Psoas muscle (tissue), 8 donors: ENCODE data around the gene CENPK. TPM values are rescaled to one million over a fixed set of nuclear protein-coding genes. Genes with fewer than 3 reads are reported as not detected.

Experiments used
- ATAC-seq, 4 donors: fragments of 200-7000 bp; cut with Tn5 transposase; one replicate each; pipeline ENCODE4 v1.9.1; 2020; ENCODE audit warnings: moderate library complexity in 3 of 4, mild to moderate bottlenecking in 2 of 4
- DNase-seq, 2 donors: peaks; one replicate each; pipeline ENCODE4 v3.0.0-alpha.2; 2020
- H3K27ac ChIP-seq: fragments of 200-600 bp; one replicate; pipeline ENCODE4 v1.8.0; 2022
- H3K27me3 ChIP-seq, 3 donors: fragments of 200-600 bp in 1 of 3; one replicate each; pipeline versions ENCODE4 v1.6.1 to v1.8.0; 2013 to 2022; ENCODE audit warnings: low read length in 2 of 3, mild to moderate bottlenecking in 2 of 3, moderate library complexity in 1 of 3; ENCODE audit not compliant: insufficient read depth in 3 of 3
- H3K36me3 ChIP-seq, 2 donors: fragments of 200-600 bp in 1 of 2; one replicate each; pipeline versions ENCODE4 v1.6.1 to v1.8.0; 2013 to 2022; ENCODE audit warnings: low read depth in 1 of 2, mild to moderate bottlenecking in 1 of 2, moderate library complexity in 1 of 2; ENCODE audit not compliant: insufficient read depth in 1 of 2
- H3K4me1 ChIP-seq: fragments of 200-600 bp; one replicate; pipeline ENCODE4 v1.8.0; 2022
- H3K4me3 ChIP-seq: fragments of 200-600 bp; one replicate; pipeline ENCODE4 v1.8.0; 2022; ENCODE audit warnings: mild to moderate bottlenecking
- H3K9me3 ChIP-seq: fragments of 200-600 bp; one replicate; pipeline ENCODE4 v1.8.0; 2022
- WGBS, 3 donors: extraction: QIAGEN DNeasy Blood & Tissue Kit; methylation state at CpG; one replicate each; pipeline versions ENCODE4 v1.1.6 to v1.1.7; 2013; 5-methylcytosine and 5-hydroxymethylcytosine counted together
- intact Hi-C, 2 donors: fragments of 100-400 bp; cut with DNase I; formaldehyde crosslinking; loops; one replicate each; pipeline versions ENCODE4 v1.11.0 to v1.14.2; 2022
- polyA plus RNA-seq, 3 donors: library from polyadenylated mRNA; stranded (reverse); fragments of 200-250 nt; gene quantifications; one replicate each; pipeline ENCODE4 v1.2.3, GENCODE V29; 2013
- total RNA-seq, 4 donors: library from RNA; stranded (reverse); fragmentation: NEBNext Ultra II Directional in 2 of 4; extraction: Animal tissue kit (Norgen Biotek cat#: 25700) in 2 of 4; gene quantifications; one replicate each; pipeline versions ENCODE4 v1.2.1 to v1.2.4, GENCODE V29; 2021 to 2023
- TF ChIP-seq, protein P1 (sequence below): fragments of 200-600 bp; IDR thresholded peaks from one replicate; pipeline ENCODE4 v1.8.0; 2022; ENCODE audit warnings: antibody characterized with exemption
- donor health status: healthy with polysubstance abuse.
- donor health status: DM: no; HTN: no; CAD: no; lungs with moderate emphysema.
- donor health status: Bipolar disorder and iron deficiency.
- donor health status: healthy.
- donor health status: DM: yes; HTN: yes; CAD: no.
- donor health status: DM: no; HTN: no; CAD: no.
- donor health status: DM: no; HTN: no; CAD: no.
- donor health status: DM: yes; HTN: yes; CAD: no.

Gene CENPK
- total and polyA plus RNA-seq, 7 donors: 0.10 to 0.57 (median 0.40) TPM; not detected in 2

DNA sequence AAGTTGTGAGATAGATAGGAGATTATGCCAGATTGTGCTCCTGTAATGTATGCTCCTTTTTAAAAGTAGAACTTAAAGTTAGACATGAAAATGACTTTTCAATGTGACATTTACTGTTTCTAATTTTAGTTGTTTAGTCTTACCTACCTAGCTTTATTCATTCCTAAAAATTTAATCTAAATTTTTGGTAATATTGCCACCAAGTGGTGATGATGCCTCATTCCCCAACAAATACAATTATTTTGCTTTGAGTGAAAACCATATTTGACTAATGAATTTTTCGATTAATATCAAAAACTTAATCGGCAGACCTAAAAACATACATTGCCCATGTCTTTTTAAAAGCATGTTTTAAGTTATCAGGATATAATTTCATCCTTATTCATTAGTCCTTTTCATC, 25.7 kb upstream of the CENPK start:
- Histone ChIP-seq H3K27ac (no peak overlapping the region), H3K4me3 (no peak overlapping the region), H3K36me3 (peaks cover 0 to 100% of the 10 kb centered on the region in 2 donors), H3K9me3 (no peaks in the 10 kb centered on the region), H3K27me3 (no peaks in the 10 kb centered on the region), H3K4me1 (no peaks in the 10 kb centered on the region)
- intact Hi-C loops: loop anchor here in 1 of 2 donors (10.0 kb wide), 1 partner anchor 586 kb away; no protein-coding TSS in a partner anchor
- ATAC-seq: no peak
- TF ChIP-seq, protein P1, sequence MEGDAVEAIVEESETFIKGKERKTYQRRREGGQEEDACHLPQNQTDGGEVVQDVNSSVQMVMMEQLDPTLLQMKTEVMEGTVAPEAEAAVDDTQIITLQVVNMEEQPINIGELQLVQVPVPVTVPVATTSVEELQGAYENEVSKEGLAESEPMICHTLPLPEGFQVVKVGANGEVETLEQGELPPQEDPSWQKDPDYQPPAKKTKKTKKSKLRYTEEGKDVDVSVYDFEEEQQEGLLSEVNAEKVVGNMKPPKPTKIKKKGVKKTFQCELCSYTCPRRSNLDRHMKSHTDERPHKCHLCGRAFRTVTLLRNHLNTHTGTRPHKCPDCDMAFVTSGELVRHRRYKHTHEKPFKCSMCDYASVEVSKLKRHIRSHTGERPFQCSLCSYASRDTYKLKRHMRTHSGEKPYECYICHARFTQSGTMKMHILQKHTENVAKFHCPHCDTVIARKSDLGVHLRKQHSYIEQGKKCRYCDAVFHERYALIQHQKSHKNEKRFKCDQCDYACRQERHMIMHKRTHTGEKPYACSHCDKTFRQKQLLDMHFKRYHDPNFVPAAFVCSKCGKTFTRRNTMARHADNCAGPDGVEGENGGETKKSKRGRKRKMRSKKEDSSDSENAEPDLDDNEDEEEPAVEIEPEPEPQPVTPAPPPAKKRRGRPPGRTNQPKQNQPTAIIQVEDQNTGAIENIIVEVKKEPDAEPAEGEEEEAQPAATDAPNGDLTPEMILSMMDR: no peak
- 92 to 97% (median 96%) methylated on average over 2 of the region's 2 CpGs for WGBS, 3 donors
- no peak for DNase-seq

DNA sequence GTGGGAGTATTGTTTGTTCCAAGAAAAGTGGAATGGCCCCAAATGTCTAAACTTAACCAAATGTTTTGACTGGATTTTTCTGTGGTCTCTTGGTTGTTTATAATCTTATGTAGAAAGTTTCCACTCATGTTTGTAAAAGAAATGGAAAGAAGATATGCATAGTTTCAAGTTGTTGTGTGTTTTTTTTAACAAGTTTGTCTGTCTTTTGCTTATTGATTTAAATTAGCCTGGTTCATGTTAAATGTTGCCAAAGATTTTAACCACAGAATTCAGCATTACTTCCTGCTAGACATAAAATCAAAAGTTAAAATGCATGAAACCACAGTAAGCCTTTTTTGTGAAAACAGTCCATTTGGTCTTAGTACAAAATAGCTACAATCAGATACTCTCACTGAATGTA, 14.2 kb upstream of the CENPK start:
- ATAC-seq (no peak), DNase-seq (no peak)
- Histone ChIP-seq H3K4me3 (no peak overlapping the region), H3K27ac (no peak overlapping the region), H3K27me3 (no peaks in the 10 kb centered on the region), H3K4me1 (no peaks in the 10 kb centered on the region), H3K9me3 (no peaks in the 10 kb centered on the region), H3K36me3 (peaks cover 7 to 83% of the 10 kb centered on the region in 2 donors)
- TF ChIP-seq, protein P1: no peak
- intact Hi-C loops: no loop called here

DNA sequence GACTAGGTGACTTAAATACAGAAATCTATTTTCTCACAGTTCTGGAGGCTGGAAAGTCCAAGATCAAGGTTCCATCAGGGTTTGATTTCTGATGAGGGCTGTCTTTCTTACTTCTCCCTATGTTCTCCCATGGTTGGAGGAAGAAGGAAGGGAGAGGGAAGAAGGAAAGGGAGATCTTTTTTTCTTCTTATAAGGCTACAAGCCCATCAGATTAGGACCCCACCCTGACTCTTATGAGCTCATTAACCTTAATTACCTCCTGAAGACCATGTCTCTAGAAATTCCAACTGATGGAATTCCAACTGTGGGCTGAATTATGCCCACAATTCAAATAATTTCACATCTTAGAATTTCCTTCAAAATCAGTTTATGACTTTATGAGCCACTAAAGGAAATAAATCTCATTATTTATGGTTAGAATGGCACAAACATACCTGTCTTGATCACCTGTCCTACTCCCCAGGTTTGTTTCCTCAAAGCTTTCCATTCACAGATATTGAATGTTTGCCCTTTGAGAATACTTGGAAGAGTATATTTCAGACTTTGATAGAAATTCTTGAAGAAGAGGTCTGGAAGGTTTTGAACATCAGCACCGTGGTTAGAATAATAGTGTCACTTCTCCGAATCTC, 7.7 kb upstream of the CENPK start:
- H3K9me3 ChIP-seq: no peaks in the 10 kb centered on the region
- WGBS, 3 donors: 91 to 94% (median 93%) methylated on average over 2 of the region's 2 CpGs
- peaks cover 0 to 71% of the 10 kb centered on the region in 2 donors for H3K36me3 ChIP-seq
- no peak for ATAC-seq
- no peaks in the 10 kb centered on the region for H3K27me3 ChIP-seq
- H3K27ac ChIP-seq: no peak overlapping the region
- no peaks in the 10 kb centered on the region for H3K4me1 ChIP-seq
- TF ChIP-seq, protein P1: no peak
- no peak overlapping the region for H3K4me3 ChIP-seq
- DNase-seq: no peak
- intact Hi-C loops: no loop called here

DNA sequence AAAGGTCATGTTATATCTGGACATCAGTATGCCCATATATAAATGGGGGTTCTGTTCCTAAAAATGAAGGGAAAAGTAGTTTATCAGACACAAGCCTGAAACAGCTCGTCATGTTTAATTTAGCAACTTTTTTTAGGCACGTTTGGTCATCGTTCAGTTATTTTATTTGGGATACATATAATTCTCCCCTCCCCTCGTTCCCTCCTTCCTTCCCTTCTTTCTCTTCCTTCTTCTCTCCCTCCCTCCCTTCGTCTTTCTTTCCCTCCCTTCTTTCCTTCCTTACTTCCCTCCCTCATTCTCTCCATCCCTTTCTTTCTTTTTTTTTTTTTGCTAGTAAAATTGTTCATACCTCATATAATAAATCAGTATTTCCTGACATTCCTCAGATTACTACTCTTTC, 3.5 kb upstream of the CENPK start:
- Histone ChIP-seq H3K27ac (no peak overlapping the region), H3K4me3 (no peak overlapping the region), H3K9me3 (no peaks in the 10 kb centered on the region), H3K27me3 (no peaks in the 10 kb centered on the region), H3K4me1 (peaks cover 22% of the 10 kb centered on the region), H3K36me3 (peaks cover 0 to 40% of the 10 kb centered on the region in 2 donors)
- WGBS, 3 donors: 73 to 77% (median 75%) methylated on average over 5 of the region's 5 CpGs
- ATAC-seq: no peak
- intact Hi-C loops: no loop called here
- DNase-seq: no peak
- TF ChIP-seq, protein P1: no peak

- 3 to 4% (median 4%) methylated on average over 11 of the region's 11 CpGs for WGBS, 3 donors
- Histone ChIP-seq H3K27ac (peak overlapping the region; percentile 85), H3K9me3 (no peaks in the 10 kb centered on the region), H3K4me3 (peak overlapping the region; percentile 85), H3K27me3 (no peaks in the 10 kb centered on the region), H3K36me3 (peaks cover 0 to 14% of the 10 kb centered on the region in 2 donors), H3K4me1 (peaks cover 22% of the 10 kb centered on the region)
- TF ChIP-seq, protein P1: no peak
- DNase-seq (no peak), ATAC-seq (peak in 1 of 4 donors; percentile 27)
- intact Hi-C loops: no loop called here
Observed at GRCh38 chr5:65563777-65564176, 809 bp upstream of the CENPK start.
